ENCODE data around the gene DDX52.

DNA sequence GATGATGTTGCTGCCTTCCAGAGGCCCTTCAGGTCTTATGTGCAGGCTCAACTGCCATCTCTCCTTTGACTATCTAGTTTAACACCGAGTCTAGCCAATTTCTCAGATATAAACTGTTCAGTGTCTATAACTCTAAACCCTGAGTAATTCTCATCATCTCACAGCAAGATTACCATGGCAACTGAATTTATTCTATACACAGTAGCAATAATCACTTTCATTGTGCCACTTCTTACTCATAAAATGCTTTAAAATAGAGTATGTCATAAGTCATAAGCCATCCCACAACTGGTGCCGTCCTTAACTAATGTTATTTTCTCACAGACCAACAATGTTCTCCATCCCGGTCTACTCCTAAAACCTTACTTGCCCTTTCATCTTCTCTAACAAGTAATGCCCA is 79.0 kb downstream of the DDX52 start:
- TF ChIP-seq POLR2A (IDR thresholded peaks at IDR 0.05; ENCODE audit: low read length) (no peak), GATA1 (IDR thresholded peaks at IDR 0.05; ENCODE audit: low read depth, low read length) (no peak)
